ENCODE results near the gene FOXD3. TPM values are rescaled to one million over a fixed set of nuclear protein-coding genes. Genes with fewer than 3 reads are reported as not detected.

FOXD3 gene
- total RNA-seq, 1 donor from 2014 or later, result 0.39 TPM

DNA sequence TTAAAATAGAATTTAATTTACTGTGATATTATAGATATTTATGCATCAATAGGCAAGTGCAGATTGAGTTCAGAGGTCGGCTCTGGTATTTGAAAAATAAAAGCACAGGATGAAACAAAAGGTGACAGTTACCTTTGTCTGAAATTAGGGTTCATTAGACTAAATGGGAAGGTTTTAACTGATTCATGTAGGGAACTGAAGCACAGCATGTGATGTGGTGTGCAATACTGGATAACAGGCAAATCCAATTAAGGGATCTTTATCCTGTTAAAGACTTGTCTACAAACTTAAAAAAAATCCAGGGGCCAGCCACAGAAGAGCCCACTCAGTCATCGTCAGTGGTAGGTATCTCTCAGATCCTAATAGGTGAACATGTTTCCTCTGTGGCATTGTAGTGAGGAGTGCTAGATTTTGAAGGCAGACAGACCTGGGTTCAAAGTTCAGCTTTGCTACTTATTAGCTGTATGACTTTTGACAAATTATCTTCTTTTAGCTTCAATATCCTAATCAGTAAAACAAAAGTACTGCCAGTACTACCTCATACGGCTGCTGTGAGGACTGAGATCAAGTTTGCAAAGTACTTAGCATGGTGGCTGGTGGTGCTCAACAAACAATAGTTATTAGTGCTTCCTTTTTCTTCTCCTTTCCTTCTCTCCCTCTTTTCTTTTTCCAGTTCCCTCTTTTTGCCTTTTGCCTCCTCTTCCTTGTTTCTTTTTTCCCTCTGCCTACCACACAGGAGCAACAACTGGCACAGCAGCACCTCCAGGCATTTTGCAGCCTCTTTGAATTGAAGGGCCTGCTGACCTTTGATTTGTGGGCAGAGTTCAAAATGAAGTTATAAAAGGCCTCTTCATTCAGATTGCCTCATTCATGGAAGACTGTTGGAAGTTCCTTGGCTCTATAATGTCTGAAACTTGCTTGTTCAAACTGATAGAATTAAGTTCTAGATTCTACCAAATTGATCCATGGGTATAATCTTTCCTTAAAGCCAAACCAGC, 44.9 kb upstream of the FOXD3 start:
- H3K4me1 Mint-ChIP-seq (ENCODE audit: low read depth, unreplicated experiment), result peaks cover 6% of the 10 kb centered on the region
- no peaks in the 10 kb centered on the region for H3K9me3 Mint-ChIP-seq (ENCODE audit: unreplicated experiment)
- DNase-seq, result no peak
- H3K27me3 Mint-ChIP-seq (ENCODE audit: unreplicated experiment), result no peaks in the 10 kb centered on the region
- TF ChIP-seq, protein P1, sequence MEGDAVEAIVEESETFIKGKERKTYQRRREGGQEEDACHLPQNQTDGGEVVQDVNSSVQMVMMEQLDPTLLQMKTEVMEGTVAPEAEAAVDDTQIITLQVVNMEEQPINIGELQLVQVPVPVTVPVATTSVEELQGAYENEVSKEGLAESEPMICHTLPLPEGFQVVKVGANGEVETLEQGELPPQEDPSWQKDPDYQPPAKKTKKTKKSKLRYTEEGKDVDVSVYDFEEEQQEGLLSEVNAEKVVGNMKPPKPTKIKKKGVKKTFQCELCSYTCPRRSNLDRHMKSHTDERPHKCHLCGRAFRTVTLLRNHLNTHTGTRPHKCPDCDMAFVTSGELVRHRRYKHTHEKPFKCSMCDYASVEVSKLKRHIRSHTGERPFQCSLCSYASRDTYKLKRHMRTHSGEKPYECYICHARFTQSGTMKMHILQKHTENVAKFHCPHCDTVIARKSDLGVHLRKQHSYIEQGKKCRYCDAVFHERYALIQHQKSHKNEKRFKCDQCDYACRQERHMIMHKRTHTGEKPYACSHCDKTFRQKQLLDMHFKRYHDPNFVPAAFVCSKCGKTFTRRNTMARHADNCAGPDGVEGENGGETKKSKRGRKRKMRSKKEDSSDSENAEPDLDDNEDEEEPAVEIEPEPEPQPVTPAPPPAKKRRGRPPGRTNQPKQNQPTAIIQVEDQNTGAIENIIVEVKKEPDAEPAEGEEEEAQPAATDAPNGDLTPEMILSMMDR (IDR thresholded peaks at IDR 0.05; ENCODE audit: partially characterized antibody, unreplicated experiment), result no peak
- no peaks in the 10 kb centered on the region for H3K36me3 Mint-ChIP-seq (ENCODE audit: unreplicated experiment)
- no peak overlapping the region for H3K4me3 Mint-ChIP-seq (ENCODE audit: unreplicated experiment)
- H3K27ac Mint-ChIP-seq (ENCODE audit: unreplicated experiment), result no peak overlapping the region

DNA sequence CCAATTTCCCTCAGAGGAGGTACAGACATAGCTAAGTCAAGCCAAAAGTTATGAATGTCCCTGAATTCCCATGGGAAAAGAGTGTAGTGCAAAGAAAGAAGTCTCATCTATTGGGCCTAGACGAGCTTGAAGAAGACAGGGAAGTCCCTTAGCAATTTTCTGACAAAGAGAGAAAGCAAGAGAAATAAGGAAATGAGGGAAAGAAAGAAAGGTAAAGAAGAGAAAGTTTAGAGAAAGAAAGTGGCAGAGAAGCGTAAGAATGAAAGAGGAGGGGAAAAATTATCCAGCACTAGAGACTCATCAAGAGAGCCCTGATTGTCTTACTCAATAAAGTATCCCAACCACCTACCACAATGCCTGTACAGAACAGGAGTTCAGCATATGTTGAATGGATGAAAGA, 40.6 kb upstream of the FOXD3 start:
- H3K4me3 Mint-ChIP-seq (ENCODE audit: unreplicated experiment), result no peak overlapping the region
- TF ChIP-seq, protein P1 (IDR thresholded peaks at IDR 0.05; ENCODE audit: partially characterized antibody, unreplicated experiment), result no peak
- DNase-seq, result no peak
- H3K36me3 Mint-ChIP-seq (ENCODE audit: unreplicated experiment), result no peaks in the 10 kb centered on the region
- no peaks in the 10 kb centered on the region for H3K9me3 Mint-ChIP-seq (ENCODE audit: unreplicated experiment)
- no peak overlapping the region for H3K27ac Mint-ChIP-seq (ENCODE audit: unreplicated experiment)
- H3K27me3 Mint-ChIP-seq (ENCODE audit: unreplicated experiment), result no peaks in the 10 kb centered on the region
- H3K4me1 Mint-ChIP-seq (ENCODE audit: low read depth, unreplicated experiment), result no peaks in the 10 kb centered on the region

DNA sequence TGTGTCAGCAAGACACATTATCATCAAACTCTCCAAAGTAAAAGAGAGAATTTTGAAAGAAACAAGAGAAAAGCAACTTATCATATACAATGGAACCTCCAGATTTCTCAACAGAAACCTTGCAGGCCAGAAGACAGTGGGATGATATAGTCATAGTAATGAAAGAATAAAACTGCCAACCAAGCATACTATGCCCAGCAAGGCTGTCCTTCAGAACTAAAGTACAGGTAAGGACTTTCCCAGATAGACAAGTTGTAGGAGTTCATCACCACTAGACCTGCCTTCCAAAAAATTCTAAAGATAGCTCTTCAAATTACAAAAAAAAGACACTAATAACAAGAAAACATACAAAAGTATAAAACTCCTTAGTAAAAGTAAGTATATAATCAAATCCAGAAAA, 33.2 kb upstream of the FOXD3 start:
- no peak for DNase-seq
- TF ChIP-seq, protein P1 (IDR thresholded peaks at IDR 0.05; ENCODE audit: partially characterized antibody, unreplicated experiment), result no peak
- Mint-ChIP-seq H3K27ac (ENCODE audit: unreplicated experiment) (no peak overlapping the region), H3K9me3 (ENCODE audit: unreplicated experiment) (peaks cover 3% of the 10 kb centered on the region), H3K27me3 (ENCODE audit: unreplicated experiment) (no peaks in the 10 kb centered on the region), H3K4me1 (ENCODE audit: low read depth, unreplicated experiment) (no peaks in the 10 kb centered on the region), H3K4me3 (ENCODE audit: unreplicated experiment) (no peak overlapping the region), H3K36me3 (ENCODE audit: unreplicated experiment) (peaks cover 8% of the 10 kb centered on the region)

DNA sequence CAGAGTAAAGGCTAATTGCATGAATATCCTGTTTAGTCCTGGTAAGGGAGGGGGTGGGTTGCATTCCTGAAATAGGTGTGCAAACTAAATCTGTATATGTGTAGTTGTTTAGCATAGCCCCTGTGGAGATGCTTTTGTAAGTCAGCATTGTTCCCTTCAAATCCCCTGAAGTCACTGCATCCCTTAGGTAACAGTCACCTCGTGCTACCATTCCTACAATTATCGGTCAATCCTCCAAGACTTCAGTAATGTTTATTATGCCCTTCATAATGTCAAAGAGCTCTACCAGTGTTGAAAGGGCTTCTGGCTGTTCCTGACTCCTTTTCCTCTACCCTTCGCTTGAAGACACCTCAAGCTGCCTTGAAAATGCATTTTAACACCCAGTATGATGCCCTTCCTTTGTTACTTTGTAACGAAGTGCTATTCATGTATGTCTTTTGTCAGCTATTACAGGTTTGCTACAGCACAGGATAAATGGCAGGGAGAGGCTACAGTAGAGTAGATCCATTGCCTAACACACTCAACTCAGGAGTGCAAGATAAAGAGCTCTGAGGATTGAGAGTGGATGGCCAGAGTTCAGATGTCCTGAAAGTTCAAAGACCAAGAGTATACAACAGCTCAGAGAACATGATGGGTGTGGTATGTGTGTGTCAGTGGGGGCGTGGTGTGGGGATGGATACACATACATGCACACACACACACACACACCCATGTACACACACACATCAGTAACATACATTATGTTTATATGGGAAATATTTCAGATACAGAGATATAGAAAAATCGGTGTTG, 27.4 kb upstream of the FOXD3 start:
- Mint-ChIP-seq H3K27me3 (ENCODE audit: unreplicated experiment) (no peaks in the 10 kb centered on the region), H3K4me3 (ENCODE audit: unreplicated experiment) (no peak overlapping the region), H3K27ac (ENCODE audit: unreplicated experiment) (no peak overlapping the region), H3K9me3 (ENCODE audit: unreplicated experiment) (peaks cover 2% of the 10 kb centered on the region), H3K4me1 (ENCODE audit: low read depth, unreplicated experiment) (no peaks in the 10 kb centered on the region), H3K36me3 (ENCODE audit: unreplicated experiment) (no peaks in the 10 kb centered on the region)
- TF ChIP-seq, protein P1 (IDR thresholded peaks at IDR 0.05; ENCODE audit: partially characterized antibody, unreplicated experiment), result no peak
- DNase-seq, result no peak
